HG03565 (cell line): ENCODE measurements around the gene ADAMTS6.

Source experiments
- ATAC-seq: cut with Tn5 transposase; IDR thresholded peaks from one replicate; pipeline ENCODE4 v1.9.1; 2021; ENCODE audit warnings: mild to moderate bottlenecking, moderate library complexity; ENCODE audit not compliant: unreplicated experiment

ADAMTS6 gene

DNA sequence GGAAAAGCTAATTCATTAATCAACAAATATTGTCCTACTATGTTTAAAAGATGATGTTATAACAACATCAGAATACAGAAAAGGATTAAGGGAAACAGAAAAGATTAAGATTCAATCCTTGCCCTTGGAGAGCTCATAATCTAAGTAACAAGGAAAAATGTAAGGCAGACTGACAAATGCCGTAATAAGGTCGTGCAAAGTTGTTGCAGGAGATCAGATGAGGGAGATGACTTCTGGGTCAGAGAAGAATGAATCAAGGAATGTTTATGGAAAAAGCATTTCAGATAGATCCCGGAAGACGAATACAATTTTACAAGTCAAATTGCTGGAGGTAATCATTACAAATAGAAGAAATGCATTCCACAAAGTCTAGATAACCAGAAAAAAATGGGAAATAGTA lies 6.4 kb downstream of the ADAMTS6 start:
- no peak for ATAC-seq

DNA sequence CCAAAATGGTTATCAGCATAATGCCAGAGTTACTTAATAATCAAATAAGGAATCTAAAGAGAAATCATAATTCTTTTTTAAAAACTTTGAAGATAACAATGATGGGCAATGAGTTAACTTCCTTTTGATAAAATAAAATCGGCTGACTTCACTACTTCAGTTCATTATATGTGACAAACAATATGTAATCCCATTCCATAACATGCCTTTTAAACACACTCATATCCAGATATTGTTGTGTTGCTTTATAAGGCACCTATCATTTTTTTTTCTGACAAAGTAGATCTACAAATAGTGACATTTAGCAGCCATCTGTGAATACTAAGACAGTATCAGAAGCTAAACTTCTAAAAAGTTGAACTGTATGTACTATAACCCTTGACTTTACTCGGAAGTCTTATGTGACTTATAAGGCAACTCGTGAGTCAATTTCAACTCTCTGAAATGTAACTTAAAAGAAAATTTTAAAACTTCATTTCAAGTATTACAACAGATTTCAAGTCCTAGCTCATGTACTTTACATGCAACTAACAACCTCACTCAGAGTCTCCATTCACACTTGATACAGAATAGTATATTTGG lies 7.5 kb downstream of the ADAMTS6 start:
- ATAC-seq, result no peak

DNA sequence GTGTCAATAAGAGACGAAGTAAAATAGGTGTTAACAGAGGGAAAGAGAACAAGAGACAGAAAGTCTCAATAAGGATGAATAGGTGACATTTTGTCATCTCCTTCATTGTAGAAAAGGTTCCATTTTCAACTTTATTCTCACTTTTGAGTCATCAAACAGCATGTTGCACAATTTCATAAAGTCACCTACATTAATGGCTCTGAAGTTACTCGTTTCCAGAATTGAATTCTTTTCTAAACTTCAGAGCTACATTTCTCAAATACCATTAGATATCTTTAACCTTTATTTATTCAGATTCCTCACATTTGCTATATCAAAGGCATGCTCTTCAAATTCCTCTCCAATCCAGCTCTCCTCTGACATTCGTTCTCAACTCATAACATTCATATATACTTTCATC lies 13.1 kb downstream of the ADAMTS6 start:
- no peak for ATAC-seq

DNA sequence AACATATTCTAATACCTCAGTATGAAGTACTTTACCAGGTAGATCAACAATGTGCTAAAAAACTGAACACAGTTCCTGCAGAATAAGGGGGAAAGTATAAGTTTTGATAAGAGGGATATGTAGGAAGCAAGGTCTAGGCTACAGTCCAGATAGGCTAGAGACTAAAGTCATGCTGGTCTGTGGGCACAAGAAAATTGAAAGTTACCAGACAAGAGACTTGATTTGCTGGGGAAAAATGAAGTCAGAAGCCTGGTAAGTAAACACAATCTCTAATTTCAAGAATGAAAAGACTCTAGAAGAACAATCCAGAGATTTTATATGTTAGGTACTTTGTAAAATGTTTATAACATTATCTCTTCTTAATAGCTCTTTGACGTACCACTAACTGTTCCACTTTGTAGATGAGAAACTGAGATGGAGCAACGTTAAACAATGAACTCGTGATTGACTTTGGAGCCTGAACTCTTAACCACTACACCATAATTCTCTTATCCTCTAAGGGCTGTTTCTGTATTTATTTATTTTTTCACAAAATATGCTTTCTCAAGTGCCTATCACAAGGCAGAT lies 19.5 kb downstream of the ADAMTS6 start:
- ATAC-seq, result no peak

DNA sequence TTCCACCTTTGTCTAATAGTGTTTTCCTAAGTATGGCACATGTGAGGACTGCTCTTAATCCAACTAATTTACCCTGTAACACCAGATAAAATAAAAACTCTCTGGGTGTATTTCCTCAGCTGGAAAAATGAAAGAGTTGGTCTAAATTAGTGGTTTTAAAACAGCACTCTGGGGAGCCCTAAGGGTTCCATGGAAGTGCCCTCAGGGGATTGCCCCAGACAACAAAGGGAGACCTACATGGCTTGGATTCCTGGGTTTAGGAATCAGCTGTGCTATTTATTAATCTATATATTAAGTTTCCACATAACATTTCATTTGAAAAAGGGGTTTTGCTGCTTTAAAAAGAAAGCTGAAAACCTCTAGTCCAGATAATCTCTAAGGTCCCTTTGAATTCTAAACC lies 20.2 kb downstream of the ADAMTS6 start:
- no peak for ATAC-seq

DNA sequence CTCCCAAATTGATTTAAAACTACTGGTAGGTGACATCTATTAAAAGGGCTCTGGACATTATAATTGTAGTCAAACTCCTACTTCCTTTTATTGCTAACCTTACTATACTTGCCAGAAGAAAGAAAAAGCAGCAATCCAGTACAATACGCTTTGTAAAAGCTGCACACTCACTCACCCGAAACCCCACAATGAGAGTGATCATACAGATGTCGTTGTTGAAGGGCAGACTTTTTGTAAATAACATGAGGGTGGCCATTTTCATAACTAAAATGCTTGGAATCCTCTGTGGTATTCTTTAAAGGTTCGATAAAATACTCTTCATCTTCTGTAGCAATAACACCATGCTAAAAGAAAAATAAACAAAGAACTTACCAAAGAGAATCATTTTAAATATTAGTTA lies 21.7 kb downstream of the ADAMTS6 start:
- no peak for ATAC-seq

DNA sequence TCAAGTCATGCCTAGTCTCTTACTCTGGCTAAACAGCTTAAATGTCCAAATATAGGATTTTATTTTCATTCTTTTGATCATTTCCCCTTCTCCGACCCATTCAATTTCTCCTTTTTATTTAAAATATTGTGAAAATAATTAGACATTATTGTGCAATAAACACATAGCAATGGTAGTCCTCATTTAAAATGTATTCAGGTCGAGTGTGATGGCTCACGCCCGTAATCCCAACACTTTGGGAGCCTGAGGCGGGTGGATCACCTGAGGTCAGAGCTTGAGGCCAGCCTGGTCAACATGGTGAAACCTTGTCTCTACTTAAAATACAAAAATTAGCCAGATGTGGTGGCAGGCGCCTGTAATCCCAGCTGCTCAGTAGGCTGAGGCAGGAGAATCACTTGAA lies 26.7 kb downstream of the ADAMTS6 start:
- no peak for ATAC-seq

DNA sequence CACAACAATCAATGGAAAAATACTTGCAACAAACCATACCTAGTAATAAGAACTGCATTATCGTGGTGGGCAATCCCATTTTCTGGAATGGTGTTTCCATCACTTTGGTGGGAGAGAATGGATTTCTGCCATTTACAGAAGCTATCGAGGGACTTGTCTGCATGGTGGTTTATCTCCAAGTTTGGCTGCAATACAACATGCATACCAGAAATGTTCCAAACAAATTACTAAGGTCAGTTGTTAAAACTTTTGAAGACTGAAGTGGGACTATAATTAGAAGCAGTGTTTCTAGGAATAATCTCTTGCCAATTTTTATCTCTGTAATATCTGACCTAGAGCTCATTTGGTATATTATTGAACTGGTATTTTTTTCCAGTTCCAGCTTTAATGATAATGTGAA lies 30.3 kb downstream of the ADAMTS6 start:
- no peak for ATAC-seq

DNA sequence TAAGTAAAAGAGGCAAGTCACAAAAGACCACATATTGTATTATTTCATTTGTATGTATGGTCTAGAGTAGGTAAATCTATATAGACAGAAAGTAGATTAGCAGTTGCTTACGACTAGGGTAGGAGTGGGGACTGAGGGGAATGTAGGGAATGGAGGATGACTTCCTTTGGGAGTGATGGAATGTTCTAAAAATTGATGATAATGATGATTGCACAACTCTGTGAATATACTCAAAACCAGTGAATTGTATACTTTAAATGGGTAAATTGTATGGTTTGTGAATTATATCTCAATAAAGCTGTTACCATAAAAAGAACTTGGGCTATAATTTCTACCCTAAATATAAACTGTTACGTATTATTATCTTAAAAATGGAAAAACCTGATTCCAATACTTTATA lies 35.0 kb downstream of the ADAMTS6 start:
- no peak for ATAC-seq

DNA sequence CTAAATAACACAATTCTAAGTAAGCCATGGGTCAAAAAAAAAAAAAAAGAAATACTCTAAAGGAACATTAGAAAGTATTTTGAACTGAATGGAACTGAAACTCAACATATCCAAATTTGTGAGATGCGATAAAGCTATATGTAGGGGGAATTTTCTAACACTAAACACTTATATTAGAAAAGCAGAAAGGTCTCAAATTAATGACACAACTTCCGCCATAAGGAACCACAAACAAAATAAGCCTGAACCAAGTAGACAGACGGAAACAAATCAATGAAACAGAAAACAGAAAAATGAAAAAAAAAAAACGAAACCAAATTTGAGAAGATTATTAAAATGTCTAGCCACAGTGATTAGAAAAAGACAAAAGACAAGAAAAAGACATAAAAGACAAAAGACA lies 39.9 kb downstream of the ADAMTS6 start:
- ATAC-seq, result no peak

DNA sequence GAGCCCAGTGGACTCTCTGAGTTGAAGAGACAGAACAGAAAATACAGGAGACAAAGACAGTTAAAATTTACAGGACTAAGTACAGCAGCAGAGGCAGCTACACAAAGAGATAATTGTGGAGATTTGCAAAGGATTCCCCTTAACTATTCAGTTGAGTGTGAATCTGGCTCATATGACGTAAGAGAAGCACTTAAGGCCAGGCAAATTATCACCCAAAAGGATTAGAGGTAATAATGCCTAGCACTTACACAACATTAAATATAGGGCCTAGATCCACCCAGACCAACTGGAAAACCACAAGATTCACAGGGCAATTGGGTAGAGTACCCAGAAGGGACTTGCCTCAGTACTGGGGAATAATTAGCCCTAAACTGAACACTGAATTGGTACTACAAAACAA lies 41.3 kb downstream of the ADAMTS6 start:
- ATAC-seq, result no peak

DNA sequence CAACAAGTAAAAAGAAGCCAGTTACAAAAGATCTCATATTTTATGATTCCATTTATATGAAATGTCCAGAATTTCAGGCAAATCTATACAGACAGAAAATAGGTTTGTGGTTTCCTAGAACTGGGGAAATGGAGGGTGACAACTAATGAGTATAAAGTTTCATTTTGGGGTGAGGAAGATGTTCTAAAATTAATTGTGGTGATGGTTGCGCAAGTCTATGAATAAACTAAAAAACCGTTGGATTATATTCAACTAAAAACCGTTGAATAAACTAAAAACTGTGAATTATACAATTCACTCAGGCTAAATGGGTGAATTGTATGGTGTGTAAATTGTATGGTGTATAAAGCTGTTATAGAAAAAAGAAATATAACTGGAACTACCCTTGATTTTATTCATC lies 47.6 kb downstream of the ADAMTS6 start:
- no peak for ATAC-seq

DNA sequence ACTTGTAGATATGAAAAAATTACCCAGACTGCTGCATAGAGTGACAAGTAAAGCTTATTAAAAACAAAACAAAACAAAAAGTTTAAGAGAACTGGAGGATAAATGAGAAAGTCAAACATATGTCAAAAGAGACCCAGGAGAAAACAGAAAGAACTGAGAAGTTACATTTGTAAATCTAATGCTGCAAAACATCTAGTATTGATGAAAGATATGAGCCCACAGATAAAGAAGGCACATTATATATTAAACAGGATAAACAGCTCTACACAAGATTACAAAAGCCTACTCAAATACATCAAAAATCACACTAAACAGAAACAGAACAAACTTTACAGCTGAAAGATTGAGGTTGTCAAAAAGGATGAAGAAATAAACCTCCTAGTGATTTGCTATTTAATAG lies 55.1 kb downstream of the ADAMTS6 start:
- no peak for ATAC-seq

DNA sequence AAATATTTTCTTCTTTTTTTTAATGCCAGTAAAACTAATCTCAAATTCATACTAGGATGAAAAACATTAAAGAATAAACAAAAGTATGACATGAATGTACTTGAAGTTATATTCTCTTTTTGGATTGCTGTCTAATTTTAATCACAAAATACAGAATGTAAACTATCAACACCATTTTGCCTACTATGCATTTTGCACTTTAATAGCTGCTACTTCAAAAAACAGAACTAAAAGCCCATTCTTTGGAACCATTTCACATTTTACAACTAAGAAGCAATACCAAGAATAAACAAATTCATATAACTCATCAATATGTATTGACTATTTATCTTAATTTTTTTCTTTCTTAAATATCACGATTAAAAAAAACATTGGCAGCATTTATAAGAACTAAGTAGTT lies 58.1 kb downstream of the ADAMTS6 start:
- ATAC-seq, result no peak

DNA sequence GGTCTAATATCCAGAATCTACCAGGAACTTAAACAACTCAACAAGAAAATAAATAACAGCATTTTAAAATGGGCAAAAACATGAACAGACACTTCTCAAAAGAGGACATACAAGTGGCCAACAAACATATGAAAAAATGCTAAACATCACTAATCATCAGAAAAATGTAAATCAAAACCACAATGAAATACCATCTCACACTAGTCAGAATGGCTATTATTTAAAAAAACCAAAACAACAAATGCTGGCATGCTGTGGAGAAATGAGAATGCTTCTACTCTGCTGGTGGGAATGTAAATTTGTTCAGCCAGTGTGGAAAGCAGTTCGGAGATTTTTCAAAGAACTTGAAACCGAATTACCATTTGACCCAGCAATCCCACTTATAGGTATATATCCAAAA lies 63.1 kb downstream of the ADAMTS6 start:
- no peak for ATAC-seq

DNA sequence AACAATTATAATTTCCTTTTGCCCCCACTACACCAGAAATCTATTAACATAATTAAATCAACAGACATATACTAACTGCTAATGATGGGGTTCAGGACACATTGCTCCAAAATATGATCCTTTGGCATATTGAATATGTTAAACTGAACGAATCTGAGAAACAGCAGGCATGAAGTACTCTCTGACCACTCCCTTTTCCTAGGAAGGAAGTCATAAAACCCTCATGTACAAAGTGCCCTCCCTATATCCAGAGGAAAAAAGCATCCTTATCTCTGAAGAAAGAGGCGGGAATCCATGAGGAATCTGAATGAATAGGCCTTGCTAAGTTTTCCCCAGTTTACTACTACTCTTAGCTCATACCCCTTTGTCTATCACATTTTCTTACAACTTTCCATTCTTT lies 67.9 kb downstream of the ADAMTS6 start:
- ATAC-seq, result no peak

DNA sequence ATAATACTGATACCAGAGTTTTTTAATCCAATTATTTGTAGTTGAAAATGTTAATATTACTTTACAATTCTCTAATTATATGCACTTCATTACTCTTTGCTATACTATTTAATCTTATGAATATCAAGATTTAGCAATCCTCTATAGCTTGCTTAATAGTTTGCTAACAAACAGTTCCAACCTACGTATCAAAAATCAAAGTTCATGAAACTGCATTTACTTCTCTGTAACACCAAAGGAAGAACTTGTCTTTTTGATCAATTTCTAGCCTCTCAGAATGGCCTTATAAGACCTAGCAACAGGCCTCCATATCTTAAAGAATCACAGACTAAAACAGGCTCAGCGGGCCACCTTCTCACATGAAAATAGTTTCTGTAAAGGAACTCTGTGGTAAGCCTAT lies 68.9 kb downstream of the ADAMTS6 start:
- no peak for ATAC-seq

DNA sequence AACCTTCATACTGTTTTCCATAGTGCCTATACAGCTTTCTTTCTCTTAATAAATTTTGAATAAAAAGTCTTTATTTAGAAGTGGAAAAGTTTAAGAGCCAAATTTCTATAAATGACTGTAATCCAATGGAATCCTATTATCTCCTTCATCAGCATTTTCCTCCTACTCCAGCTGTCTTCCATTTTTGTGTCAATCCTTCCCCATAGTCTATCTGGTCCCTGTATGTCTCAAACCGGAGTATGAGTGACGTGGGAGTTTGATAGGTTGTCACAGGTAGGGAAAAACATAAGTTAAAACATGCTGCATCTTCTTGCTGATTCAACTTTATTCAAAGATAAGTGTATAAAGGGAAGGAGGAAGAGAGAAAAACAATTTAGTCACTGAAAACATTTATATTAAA lies 70.4 kb downstream of the ADAMTS6 start:
- ATAC-seq, result no peak

DNA sequence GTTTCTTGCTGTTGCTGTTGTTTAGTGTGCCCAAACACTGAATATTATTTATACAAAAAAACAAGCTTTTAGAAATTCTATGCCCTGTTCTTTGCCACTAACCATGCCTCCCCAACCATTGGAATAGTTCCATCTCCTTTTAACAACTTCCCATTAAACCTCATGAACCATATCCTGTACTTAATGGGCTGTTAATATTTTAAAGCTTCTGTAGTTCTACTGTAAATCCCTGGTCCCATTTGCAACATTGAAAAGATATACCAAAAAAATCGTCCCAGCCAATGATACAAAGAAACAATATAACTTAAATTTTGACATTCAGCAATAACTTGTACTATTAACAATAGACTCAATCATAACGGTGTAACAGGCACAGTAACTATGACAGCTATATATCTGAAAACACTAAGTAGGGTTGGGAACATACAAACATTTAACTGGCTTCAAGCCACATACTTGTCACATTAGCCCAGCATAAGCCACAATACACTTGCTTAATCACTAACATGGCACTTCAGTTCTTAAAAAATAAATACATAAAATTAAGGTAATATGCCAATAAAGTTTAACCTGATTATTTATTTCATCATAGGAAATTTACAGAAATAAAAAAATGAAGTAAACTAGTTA lies 86.1 kb downstream of the ADAMTS6 start:
- no peak for ATAC-seq

DNA sequence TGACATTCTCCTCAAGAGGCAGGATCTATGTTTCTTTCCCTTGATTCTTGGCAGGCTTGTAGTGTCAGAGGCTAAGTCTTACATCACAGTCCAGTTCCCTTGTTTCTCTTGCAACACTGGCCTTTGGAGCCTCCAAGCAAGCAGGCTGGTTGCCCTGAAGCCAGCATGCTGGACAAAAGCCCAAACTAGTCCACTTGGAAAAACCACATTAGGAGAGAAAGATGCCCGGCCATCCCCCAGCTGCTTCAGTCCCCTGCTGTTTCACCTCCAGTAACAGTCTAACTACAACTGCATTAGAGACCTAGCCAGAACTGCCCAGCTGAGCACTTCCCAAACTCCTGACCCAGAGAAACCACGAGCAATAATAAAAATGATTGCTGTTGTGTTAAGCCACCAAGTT lies 87.6 kb downstream of the ADAMTS6 start:
- ATAC-seq, result no peak

DNA sequence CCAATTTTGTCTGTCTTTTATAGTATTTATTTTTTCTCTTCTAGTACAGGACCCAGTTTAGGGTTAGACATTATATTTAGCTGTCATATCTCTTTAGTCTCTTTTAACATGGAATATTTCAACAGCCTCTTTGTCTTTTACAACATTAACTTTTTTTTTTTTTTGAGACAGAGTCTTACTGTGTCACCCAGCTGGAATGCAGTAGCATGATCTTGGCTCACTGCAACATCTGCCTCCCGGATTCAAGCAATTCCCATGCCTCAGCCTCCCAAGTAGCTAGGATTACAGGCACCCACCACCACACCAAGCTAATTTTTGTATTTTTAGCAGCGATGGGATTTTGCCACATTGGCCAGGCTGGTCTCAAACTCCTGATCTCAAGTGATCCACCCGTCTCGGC lies 90.1 kb downstream of the ADAMTS6 start:
- no peak for ATAC-seq

DNA sequence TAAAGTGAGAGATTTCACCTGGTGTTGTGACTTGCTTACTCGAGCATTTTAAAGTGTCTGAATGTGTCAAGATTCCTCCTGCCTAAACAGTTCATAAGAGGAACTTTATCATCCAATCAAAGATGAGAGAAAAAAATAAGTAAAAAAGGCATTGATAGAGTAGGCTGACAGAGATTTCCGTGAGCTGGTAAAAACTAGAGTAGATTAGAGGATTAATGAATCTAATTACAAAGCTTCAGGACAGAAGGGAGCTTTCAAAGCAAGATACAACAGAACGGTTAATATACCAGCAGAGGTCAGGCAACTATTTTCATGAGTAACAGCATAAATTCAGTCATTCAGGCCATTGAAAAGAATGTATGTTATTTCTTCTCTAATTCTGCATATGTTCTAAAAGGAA lies 91.5 kb downstream of the ADAMTS6 start:
- ATAC-seq, result no peak

DNA sequence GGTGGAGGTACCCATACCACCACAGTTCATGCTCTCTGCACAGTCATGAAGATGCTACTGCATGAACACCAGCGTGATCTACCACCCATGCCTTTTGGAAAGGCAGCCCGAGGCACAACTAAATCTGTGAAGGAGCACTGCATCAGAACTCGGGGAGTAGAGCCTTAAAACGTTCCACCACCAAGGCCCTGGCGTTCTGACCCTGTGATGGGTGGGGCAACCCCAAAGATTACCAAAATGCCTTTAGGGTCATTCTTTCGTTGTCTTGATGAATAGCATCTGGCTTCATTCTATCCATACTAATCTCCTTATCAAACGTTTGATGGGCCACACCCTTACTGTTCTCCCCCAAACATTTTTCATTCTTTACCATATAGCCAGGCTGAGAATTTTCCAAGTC lies 97.9 kb downstream of the ADAMTS6 start:
- no peak for ATAC-seq
